ENCODE measurements around the gene ZNF625. TPM values are rescaled to one million over a fixed set of nuclear protein-coding genes. Genes with fewer than 3 reads are reported as not detected.
A peak's percentile ranks its signal among the peaks of the same experiment; 100 is the strongest.

ZNF625 gene
- total and polyA plus RNA-seq, 2 experiments from 2014 or later = 12.9 to 18.6 TPM

- TF ChIP-seq, protein P1, sequence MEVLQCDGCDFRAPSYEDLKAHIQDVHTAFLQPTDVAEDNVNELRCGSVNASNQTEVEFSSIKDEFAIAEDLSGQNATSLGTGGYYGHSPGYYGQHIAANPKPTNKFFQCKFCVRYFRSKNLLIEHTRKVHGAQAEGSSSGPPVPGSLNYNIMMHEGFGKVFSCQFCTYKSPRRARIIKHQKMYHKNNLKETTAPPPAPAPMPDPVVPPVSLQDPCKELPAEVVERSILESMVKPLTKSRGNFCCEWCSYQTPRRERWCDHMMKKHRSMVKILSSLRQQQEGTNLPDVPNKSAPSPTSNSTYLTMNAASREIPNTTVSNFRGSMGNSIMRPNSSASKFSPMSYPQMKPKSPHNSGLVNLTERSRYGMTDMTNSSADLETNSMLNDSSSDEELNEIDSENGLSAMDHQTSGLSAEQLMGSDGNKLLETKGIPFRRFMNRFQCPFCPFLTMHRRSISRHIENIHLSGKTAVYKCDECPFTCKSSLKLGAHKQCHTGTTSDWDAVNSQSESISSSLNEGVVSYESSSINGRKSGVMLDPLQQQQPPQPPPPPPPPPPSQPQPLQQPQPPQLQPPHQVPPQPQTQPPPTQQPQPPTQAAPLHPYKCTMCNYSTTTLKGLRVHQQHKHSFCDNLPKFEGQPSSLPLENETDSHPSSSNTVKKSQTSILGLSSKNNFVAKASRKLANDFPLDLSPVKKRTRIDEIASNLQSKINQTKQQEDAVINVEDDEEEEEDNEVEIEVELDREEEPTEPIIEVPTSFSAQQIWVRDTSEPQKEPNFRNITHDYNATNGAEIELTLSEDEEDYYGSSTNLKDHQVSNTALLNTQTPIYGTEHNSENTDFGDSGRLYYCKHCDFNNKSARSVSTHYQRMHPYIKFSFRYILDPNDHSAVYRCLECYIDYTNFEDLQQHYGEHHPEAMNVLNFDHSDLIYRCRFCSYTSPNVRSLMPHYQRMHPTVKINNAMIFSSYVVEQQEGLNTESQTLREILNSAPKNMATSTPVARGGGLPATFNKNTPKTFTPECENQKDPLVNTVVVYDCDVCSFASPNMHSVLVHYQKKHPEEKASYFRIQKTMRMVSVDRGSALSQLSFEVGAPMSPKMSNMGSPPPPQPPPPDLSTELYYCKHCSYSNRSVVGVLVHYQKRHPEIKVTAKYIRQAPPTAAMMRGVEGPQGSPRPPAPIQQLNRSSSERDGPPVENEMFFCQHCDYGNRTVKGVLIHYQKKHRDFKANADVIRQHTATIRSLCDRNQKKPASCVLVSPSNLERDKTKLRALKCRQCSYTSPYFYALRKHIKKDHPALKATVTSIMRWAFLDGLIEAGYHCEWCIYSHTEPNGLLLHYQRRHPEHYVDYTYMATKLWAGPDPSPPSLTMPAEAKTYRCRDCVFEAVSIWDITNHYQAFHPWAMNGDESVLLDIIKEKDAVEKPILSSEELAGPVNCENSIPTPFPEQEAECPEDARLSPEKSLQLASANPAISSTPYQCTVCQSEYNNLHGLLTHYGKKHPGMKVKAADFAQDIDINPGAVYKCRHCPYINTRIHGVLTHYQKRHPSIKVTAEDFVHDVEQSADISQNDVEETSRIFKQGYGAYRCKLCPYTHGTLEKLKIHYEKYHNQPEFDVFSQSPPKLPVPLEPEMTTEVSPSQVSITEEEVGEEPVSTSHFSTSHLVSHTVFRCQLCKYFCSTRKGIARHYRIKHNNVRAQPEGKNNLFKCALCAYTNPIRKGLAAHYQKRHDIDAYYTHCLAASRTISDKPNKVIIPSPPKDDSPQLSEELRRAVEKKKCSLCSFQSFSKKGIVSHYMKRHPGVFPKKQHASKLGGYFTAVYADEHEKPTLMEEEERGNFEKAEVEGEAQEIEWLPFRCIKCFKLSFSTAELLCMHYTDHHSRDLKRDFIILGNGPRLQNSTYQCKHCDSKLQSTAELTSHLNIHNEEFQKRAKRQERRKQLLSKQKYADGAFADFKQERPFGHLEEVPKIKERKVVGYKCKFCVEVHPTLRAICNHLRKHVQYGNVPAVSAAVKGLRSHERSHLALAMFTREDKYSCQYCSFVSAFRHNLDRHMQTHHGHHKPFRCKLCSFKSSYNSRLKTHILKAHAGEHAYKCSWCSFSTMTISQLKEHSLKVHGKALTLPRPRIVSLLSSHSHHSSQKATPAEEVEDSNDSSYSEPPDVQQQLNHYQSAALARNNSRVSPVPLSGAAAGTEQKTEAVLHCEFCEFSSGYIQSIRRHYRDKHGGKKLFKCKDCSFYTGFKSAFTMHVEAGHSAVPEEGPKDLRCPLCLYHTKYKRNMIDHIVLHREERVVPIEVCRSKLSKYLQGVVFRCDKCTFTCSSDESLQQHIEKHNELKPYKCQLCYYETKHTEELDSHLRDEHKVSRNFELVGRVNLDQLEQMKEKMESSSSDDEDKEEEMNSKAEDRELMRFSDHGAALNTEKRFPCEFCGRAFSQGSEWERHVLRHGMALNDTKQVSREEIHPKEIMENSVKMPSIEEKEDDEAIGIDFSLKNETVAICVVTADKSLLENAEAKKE (CRISPR knock-in tag; IDR thresholded peaks at IDR 0.05) = no peak
- no peak for TF ChIP-seq STAT1 (IDR thresholded peaks at IDR 0.05; ENCODE audit: unreplicated experiment)
- TF ChIP-seq, protein P2, sequence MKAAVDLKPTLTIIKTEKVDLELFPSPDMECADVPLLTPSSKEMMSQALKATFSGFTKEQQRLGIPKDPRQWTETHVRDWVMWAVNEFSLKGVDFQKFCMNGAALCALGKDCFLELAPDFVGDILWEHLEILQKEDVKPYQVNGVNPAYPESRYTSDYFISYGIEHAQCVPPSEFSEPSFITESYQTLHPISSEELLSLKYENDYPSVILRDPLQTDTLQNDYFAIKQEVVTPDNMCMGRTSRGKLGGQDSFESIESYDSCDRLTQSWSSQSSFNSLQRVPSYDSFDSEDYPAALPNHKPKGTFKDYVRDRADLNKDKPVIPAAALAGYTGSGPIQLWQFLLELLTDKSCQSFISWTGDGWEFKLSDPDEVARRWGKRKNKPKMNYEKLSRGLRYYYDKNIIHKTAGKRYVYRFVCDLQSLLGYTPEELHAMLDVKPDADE (IDR thresholded peaks at IDR 0.05) = no peak
- TF ChIP-seq CREB1 (CRISPR knock-in tag; IDR thresholded peaks at IDR 0.05; ENCODE audit: low read depth) = 0 out of 2 replicates have a peak, but pooled peaks have one; percentile 16
- no peak for TF ChIP-seq JUNB (IDR thresholded peaks at IDR 0.05; ENCODE audit: unreplicated experiment)
- TF ChIP-seq NANOG (IDR thresholded peaks at IDR 0.05; ENCODE audit: borderline replicate concordance) = no peak
- no peak for TF ChIP-seq ZNF331 (CRISPR knock-in tag; IDR thresholded peaks at IDR 0.05; ENCODE audit: low read depth)
- peak; percentile 54; the same call in 1 of the 2 replicates for TF ChIP-seq POLR2AphosphoS5 (IDR thresholded peaks at IDR 0.05; ENCODE audit: low read depth)
- no peak for TF ChIP-seq EZH2 (IDR thresholded peaks at IDR 0.05; ENCODE audit: low read depth, unreplicated experiment)
These were observed 15.8 kb downstream of the ZNF625 start (continued) for GRCh38 chr19:12140545-12141404.
